ENCODE results near the gene MBTD1.

- TF ChIP-seq CTCF (IDR thresholded peaks at IDR 0.05) (no peak), POLR2AphosphoS2 (conservative IDR thresholded peaks at IDR 0.05; ENCODE audit: low read length) (no peak), EP300 (IDR thresholded peaks at IDR 0.05) (no peak), FOSL2 (IDR thresholded peaks at IDR 0.05) (no peak), FOSL2 (CRISPR knock-in tag; IDR thresholded peaks at IDR 0.05) (no peak), JUNB (IDR thresholded peaks at IDR 0.05) (no peak)
These were observed 79.4 kb downstream of the MBTD1 start for GRCh38 chr17:51180486-51180885.
